Measurements from ENCODE around the gene CNBP. TPM values are rescaled to one million over a fixed set of nuclear protein-coding genes. Genes with fewer than 3 reads are reported as not detected.

CNBP gene
- total and polyA plus RNA-seq, 10 of the 15 experiments (the other 5 are each of a cell fraction or from before 2014, with no cell fraction given) = 300 to 719 (median 439) TPM

DNA sequence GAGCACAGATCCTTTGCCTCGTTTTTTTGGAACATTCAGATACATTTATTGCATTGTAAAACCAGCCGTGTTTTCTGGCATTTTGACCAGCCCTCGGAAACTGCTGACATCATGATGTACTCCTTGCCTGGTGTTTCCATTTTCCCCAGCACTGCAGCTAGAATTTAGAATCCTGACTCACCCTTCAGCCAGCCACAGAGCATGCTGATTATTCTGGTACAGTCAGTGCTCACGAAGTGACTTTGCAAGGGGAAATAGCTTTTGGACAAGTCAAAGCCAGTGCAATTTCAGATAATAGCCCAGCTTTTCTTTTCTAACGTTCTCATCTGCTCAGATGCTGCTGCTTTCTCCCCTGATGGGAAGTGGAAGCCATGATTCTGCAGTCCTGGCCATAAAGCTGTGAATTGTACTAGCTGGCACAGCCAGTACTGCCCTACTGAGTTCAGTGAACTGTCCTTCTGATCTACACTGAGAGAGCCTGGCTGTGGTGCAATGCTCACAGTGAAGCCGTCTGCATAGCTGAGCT is 12.1 kb upstream of the CNBP start:
- H3K9ac ChIP-seq (ENCODE audit: control insufficient read depth, insufficient read depth, low read length) = no peak overlapping the region
- H4K20me1 ChIP-seq (ENCODE audit: control insufficient read depth, insufficient read depth) = no peaks in the 10 kb centered on the region
- no peaks in the 10 kb centered on the region for H3K9me3 ChIP-seq (replicated peaks; ENCODE audit: control insufficient read depth, insufficient read depth, low read length)
- no peak overlapping the region for H2AFZ ChIP-seq (ENCODE audit: control insufficient read depth, low read depth, low read length)
- no peak overlapping the region for H3K27ac ChIP-seq (ENCODE audit: control insufficient read depth, insufficient read depth)
- H3K4me3 ChIP-seq = no peak overlapping the region
- WGBS (ENCODE audit: insufficient coverage, insufficient replicate concordance, low lambda C conversion rate, missing lambda C conversion rate) = 36% methylated on average over 6 of the region's 6 CpGs
- CTCF ChIA-PET = interaction anchor here (0.7 to 1.2 kb wide), 3 partner anchors 8 to 142 kb away, joined by 3 to 5 read pairs (median 5); no protein-coding TSS in a partner anchor
- in situ Hi-C loops (cut with MboI) (no loop called here), intact Hi-C loops (cut with micrococcal nuclease; ENCODE audit: unreplicated experiment) (no loop called here)
- BruUV-seq (replicated peaks) = no TSS peak
- no peak overlapping the region for H3K4me2 ChIP-seq (ENCODE audit: control insufficient read depth, insufficient read depth)
- ATAC-seq = no peak
- POLR2A ChIA-PET = interaction anchor here (0.5 to 1.3 kb wide), 3 partner anchors 10 to 87 kb away, joined by 3 to 7 read pairs (median 4); partner anchors contain the start of gene CNBP
- SMC1A ChIA-PET (ENCODE audit: uncharacterized antibody, unreplicated experiment) = interaction anchor here (0.6 to 1.0 kb wide), 4 partner anchors 10 to 71 kb away, joined by 3 to 4 read pairs (median 3); no protein-coding TSS in a partner anchor
- no peaks in the 10 kb centered on the region for H3K79me2 ChIP-seq (ENCODE audit: control insufficient read depth, insufficient read depth, low read length)
- no peak for DNase-seq (ENCODE audit: low read depth, low spot score)
- H3K27me3 ChIP-seq (replicated peaks in 1 of 2; ENCODE audit: control insufficient read depth in 2 of 2, insufficient read depth in 2 of 2, low read length in 1 of 2) = no peaks in the 10 kb centered on the region
- H3K4me1 ChIP-seq (ENCODE audit: control insufficient read depth, insufficient read depth, low read length) = no peaks in the 10 kb centered on the region
- FAIRE-seq = no peak
- no peaks in the 10 kb centered on the region for H3K36me3 ChIP-seq (ENCODE audit: control insufficient read depth in 2 of 2, insufficient read depth in 2 of 2, low read length in 1 of 2)
- RAD21 ChIA-PET (ENCODE audit: unreplicated experiment) = interaction anchor here (1.4 kb wide), 1 partner anchor 142 kb away, joined by 4 read pairs; no protein-coding TSS in a partner anchor
- TF ChIP-seq SPI1 (IDR thresholded peaks at IDR 0.05; ENCODE audit: borderline replicate concordance, insufficient read depth, low read depth, low read length) (no peak), BMI1 (IDR thresholded peaks at IDR 0.05; ENCODE audit: borderline replicate concordance) (no peak), MTA2 (IDR thresholded peaks at IDR 0.05; ENCODE audit: low read depth) (no peak), DPF2 (IDR thresholded peaks at IDR 0.05) (no peak), KDM1A (IDR thresholded peaks at IDR 0.05; ENCODE audit: borderline replicate concordance) (no peak), WRNIP1 (IDR thresholded peaks at IDR 0.05; ENCODE audit: borderline replicate concordance, low read depth, low read length) (no peak), POLR2A (IDR thresholded peaks at IDR 0.05; ENCODE audit: low read depth, low read length) (no peak), CEBPB (IDR thresholded peaks at IDR 0.05; ENCODE audit: borderline replicate concordance in 1 of 2, low read depth in 2 of 2, low read length in 2 of 2) (no peak), MTA3 (IDR thresholded peaks at IDR 0.05; ENCODE audit: borderline replicate concordance, low read length) (no peak), ASH2L (IDR thresholded peaks at IDR 0.05; ENCODE audit: borderline replicate concordance, low read depth) (no peak), PAX5 (IDR thresholded peaks at IDR 0.05; ENCODE audit: borderline replicate concordance, low read depth, low read length) (no peak), CREB1 (IDR thresholded peaks at IDR 0.05; ENCODE audit: low read depth) (no peak), ZNF207 (IDR thresholded peaks at IDR 0.05; ENCODE audit: borderline replicate concordance) (no peak), RUNX3 (IDR thresholded peaks at IDR 0.05; ENCODE audit: low read length) (no peak), NFXL1 (IDR thresholded peaks at IDR 0.05; ENCODE audit: borderline replicate concordance) (no peak), HDAC2 (IDR thresholded peaks at IDR 0.05) (no peak), NFYA (IDR thresholded peaks at IDR 0.05; ENCODE audit: borderline replicate concordance, low read depth, low read length) (no peak)
- TF ChIP-seq, protein P1, sequence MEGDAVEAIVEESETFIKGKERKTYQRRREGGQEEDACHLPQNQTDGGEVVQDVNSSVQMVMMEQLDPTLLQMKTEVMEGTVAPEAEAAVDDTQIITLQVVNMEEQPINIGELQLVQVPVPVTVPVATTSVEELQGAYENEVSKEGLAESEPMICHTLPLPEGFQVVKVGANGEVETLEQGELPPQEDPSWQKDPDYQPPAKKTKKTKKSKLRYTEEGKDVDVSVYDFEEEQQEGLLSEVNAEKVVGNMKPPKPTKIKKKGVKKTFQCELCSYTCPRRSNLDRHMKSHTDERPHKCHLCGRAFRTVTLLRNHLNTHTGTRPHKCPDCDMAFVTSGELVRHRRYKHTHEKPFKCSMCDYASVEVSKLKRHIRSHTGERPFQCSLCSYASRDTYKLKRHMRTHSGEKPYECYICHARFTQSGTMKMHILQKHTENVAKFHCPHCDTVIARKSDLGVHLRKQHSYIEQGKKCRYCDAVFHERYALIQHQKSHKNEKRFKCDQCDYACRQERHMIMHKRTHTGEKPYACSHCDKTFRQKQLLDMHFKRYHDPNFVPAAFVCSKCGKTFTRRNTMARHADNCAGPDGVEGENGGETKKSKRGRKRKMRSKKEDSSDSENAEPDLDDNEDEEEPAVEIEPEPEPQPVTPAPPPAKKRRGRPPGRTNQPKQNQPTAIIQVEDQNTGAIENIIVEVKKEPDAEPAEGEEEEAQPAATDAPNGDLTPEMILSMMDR (IDR thresholded peaks at IDR 0.05 in 2 of 3, conservative IDR thresholded peaks at IDR 0.05 in 1 of 3; ENCODE audit: control insufficient read depth in 2 of 3, extremely low read depth in 1 of 3, insufficient read depth in 1 of 3, low read depth in 3 of 3, low read length in 3 of 3) = no peak
- TF ChIP-seq, protein P2, sequence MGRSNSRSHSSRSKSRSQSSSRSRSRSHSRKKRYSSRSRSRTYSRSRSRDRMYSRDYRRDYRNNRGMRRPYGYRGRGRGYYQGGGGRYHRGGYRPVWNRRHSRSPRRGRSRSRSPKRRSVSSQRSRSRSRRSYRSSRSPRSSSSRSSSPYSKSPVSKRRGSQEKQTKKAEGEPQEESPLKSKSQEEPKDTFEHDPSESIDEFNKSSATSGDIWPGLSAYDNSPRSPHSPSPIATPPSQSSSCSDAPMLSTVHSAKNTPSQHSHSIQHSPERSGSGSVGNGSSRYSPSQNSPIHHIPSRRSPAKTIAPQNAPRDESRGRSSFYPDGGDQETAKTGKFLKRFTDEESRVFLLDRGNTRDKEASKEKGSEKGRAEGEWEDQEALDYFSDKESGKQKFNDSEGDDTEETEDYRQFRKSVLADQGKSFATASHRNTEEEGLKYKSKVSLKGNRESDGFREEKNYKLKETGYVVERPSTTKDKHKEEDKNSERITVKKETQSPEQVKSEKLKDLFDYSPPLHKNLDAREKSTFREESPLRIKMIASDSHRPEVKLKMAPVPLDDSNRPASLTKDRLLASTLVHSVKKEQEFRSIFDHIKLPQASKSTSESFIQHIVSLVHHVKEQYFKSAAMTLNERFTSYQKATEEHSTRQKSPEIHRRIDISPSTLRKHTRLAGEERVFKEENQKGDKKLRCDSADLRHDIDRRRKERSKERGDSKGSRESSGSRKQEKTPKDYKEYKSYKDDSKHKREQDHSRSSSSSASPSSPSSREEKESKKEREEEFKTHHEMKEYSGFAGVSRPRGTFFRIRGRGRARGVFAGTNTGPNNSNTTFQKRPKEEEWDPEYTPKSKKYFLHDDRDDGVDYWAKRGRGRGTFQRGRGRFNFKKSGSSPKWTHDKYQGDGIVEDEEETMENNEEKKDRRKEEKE (IDR thresholded peaks at IDR 0.05) = no peak

All from GM12878 (cell line).